Stimulated activated CD8-positive, alpha-beta memory T cell treated with anti-CD3 and anti-CD28 coated beads, Interleukin-12 subunit alpha, Interleukin-12 subunit beta, amount 100 ng/mL, for 1 hour (primary cell): ENCODE measurements around the gene ZG16.

Source experiments
- DNase-seq: peaks from one replicate; pipeline ENCODE4 v3.0.0-alpha.2; 2020; ENCODE audit warnings: low read depth

Gene ZG16

GRCh38 chr16:29825145-29826044 lies 47.3 kb downstream of the ZG16 start:
- no peak for DNase-seq

- no peak for DNase-seq
These were observed 48.3 kb downstream of the ZG16 start for GRCh38 chr16:29826342-29826695.

DNA sequence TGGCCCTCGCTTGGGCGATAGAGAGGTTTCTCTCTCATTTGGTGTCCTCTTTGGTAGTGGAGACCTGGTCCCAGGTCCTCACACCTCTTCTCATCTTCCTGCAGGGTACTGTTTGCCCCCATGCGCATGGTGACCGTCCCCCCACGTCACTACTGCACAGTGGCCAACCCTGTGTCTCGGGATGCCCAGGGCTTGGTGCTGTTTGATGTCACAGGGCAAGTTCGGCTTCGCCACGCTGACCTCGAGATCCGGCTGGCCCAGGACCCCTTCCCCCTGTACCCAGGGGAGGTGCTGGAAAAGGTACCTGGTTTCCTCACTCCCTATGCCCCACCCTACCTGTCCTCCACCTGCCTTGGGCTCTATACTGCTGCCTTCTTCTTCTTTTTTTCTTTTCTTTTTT lies 52.7 kb downstream of the ZG16 start:
- no peak for DNase-seq

DNA sequence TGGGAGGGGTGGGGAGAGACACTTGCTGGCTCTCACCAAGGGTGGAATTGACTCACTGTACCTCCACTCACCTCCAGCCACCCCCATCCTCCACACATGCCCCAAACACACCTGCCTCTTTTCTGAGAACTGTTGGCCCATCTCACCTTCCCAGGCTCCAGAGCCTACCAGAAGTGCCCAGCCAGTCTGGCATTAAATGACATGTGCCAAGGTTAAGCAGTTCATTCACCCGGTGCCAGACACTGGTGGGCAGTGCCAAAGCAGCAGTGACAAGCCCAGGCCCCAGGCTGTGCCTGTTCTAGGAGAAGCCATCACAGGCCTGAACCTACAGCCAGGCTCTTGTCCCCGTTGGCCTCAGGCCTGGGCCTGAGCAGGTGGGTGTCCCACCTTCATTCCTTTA lies 53.4 kb downstream of the ZG16 start:
- DNase-seq, result no peak
